HG03060 (cell line): ENCODE data around the gene TTL.
"Not testable (repeated sequence)": the region's sequence is repeated elsewhere in the genome, so short reads cannot be mapped to it uniquely, and the experiment has no call there.

ENCODE experiments used
- ATAC-seq: cut with Tn5 transposase; IDR thresholded peaks from one replicate; pipeline ENCODE4 v1.9.1; 2021; ENCODE audit warnings: low read depth, moderate number of reproducible peaks; ENCODE audit not compliant: unreplicated experiment

Gene TTL

GRCh38 chr2:112516801-112517200, 34.8 kb downstream of the TTL start:
- no peak for ATAC-seq

- no peak for ATAC-seq
Observed at GRCh38 chr2:112518807-112519206, 36.9 kb downstream of the TTL start.

- ATAC-seq, result no peak
Observed at GRCh38 chr2:112519506-112519905, 37.5 kb downstream of the TTL start.

- no peak for ATAC-seq
Observed at GRCh38 chr2:112520234-112520783, 38.4 kb downstream of the TTL start.

- ATAC-seq, result no peak
Observed at GRCh38 chr2:112523291-112523777, 41.4 kb downstream of the TTL start.

- not testable (repeated sequence) for ATAC-seq
Observed at GRCh38 chr2:112524276-112524675, 42.3 kb downstream of the TTL start.

- no peak for ATAC-seq
Observed at GRCh38 chr2:112528541-112528940, 46.6 kb downstream of the TTL start.

- ATAC-seq, result no peak
Observed at GRCh38 chr2:112529757-112530156, 47.8 kb downstream of the TTL start.

- no peak for ATAC-seq
Observed at GRCh38 chr2:112530728-112531127, 48.8 kb downstream of the TTL start.

GRCh38 chr2:112534826-112535225, 52.9 kb downstream of the TTL start:
- no peak for ATAC-seq

GRCh38 chr2:112536665-112537064, 54.7 kb downstream of the TTL start:
- not testable (repeated sequence) for ATAC-seq

- no peak for ATAC-seq
Observed at GRCh38 chr2:112539306-112539705, 57.4 kb downstream of the TTL start.

GRCh38 chr2:112540906-112541305, 59.0 kb downstream of the TTL start:
- no peak for ATAC-seq

- ATAC-seq, result peak; percentile 25
Observed at GRCh38 chr2:112541315-112542122, 59.6 kb downstream of the TTL start.

GRCh38 chr2:112542123-112542983, 60.4 kb downstream of the TTL start, which contains the start of gene POLR1B:
POLR1B (plus strand) TSS chr2:112542465; CDS start chr2:112542495, 30 bp downstream.
- peak; percentile 44 for ATAC-seq

- ATAC-seq, result no peak
Observed at GRCh38 chr2:112542984-112543661, 61.2 kb downstream of the TTL start.

- ATAC-seq, result no peak
Observed at GRCh38 chr2:112547333-112547732, 65.4 kb downstream of the TTL start.

- no peak for ATAC-seq
Observed at GRCh38 chr2:112548980-112549379, 67.0 kb downstream of the TTL start.

- ATAC-seq, result no peak
Observed at GRCh38 chr2:112566104-112566503, 84.1 kb downstream of the TTL start.

GRCh38 chr2:112566508-112566907, 84.6 kb downstream of the TTL start:
- ATAC-seq, result not testable (repeated sequence)
